Renal pelvis (tissue), 4 donors: ENCODE results near the gene SLC39A13. TPM values are rescaled to one million over a fixed set of nuclear protein-coding genes. Genes with fewer than 3 reads are reported as not detected.

Experiments
- DNase-seq: peaks from one replicate; pipeline ENCODE4 v3.0.0-alpha.2; 2013
- polyA plus RNA-seq, 3 donors: library from polyadenylated mRNA; unstranded; fragments of 120-200 nt; gene quantifications; one replicate each; pipeline ENCODE4 v1.2.1, GENCODE V29; 2013; ENCODE audit not compliant: insufficient read length in 3 of 3

The SLC39A13 gene
- polyA plus RNA-seq, 3 donors = 58.4 to 71.9 (median 64.3) TPM

- DNase-seq = no peak
Measured at GRCh38 chr11:47425611-47426010, 17.2 kb downstream of the SLC39A13 start.

- peak; percentile 98 for DNase-seq
Measured at GRCh38 chr11:47426062-47426956, 17.9 kb downstream of the SLC39A13 start, which contains the start of gene PSMC3. TSS of gene PSMC3 (minus strand) at chr11:47426439. CDS start at chr11:47426279, 160 bp downstream.

GRCh38 chr11:47430524-47430923 is 22.1 kb downstream of the SLC39A13 start:
- DNase-seq = no peak

- DNase-seq = no peak
Measured at GRCh38 chr11:47431356-47432083, 23.1 kb downstream of the SLC39A13 start.

GRCh38 chr11:47433157-47433556 is 24.8 kb downstream of the SLC39A13 start:
- DNase-seq = no peak

- DNase-seq = no peak
Measured at GRCh38 chr11:47434011-47434786, 25.8 kb downstream of the SLC39A13 start.

- no peak for DNase-seq
Measured at GRCh38 chr11:47435687-47436086, 27.3 kb downstream of the SLC39A13 start.

- DNase-seq = no peak
Measured at GRCh38 chr11:47436726-47437125, 28.3 kb downstream of the SLC39A13 start.

- DNase-seq = no peak
Measured at GRCh38 chr11:47437218-47437745, 28.9 kb downstream of the SLC39A13 start.

GRCh38 chr11:47437746-47438418 is 29.5 kb downstream of the SLC39A13 start:
- no peak for DNase-seq

GRCh38 chr11:47438721-47439120 is 30.3 kb downstream of the SLC39A13 start:
- no peak for DNase-seq

- no peak for DNase-seq
Measured at GRCh38 chr11:47440054-47440476, 31.7 kb downstream of the SLC39A13 start.

GRCh38 chr11:47441421-47441820 is 33.0 kb downstream of the SLC39A13 start:
- DNase-seq = no peak

- no peak for DNase-seq
Measured at GRCh38 chr11:47442514-47442913, 34.1 kb downstream of the SLC39A13 start.

- no peak for DNase-seq
Measured at GRCh38 chr11:47443028-47443700, 34.8 kb downstream of the SLC39A13 start.

- DNase-seq = no peak
Measured at GRCh38 chr11:47443817-47444216, 35.4 kb downstream of the SLC39A13 start.

- DNase-seq = no peak
Measured at GRCh38 chr11:47445840-47446239, 37.5 kb downstream of the SLC39A13 start.

GRCh38 chr11:47446833-47447232 is 38.4 kb downstream of the SLC39A13 start:
- DNase-seq = no peak

GRCh38 chr11:47447906-47448305 is 39.5 kb downstream of the SLC39A13 start:
- no peak for DNase-seq

GRCh38 chr11:47448566-47449427 is 40.4 kb downstream of the SLC39A13 start, which contains the start of gene RAPSN:
TSS of gene RAPSN (minus strand) at chr11:47449136. CDS start at chr11:47448964, 172 bp downstream.
- no peak for DNase-seq
